HepG2 (cell line): ENCODE results near the gene MRPL48. TPM values are rescaled to one million over a fixed set of nuclear protein-coding genes. Genes with fewer than 3 reads are reported as not detected.

ENCODE experiments used
- CENPX ChIP-seq: sonication (generic); formaldehyde crosslinking; IDR thresholded peaks from 2 replicates; pipeline ENCODE4 v1.9.0; 2021; ENCODE audit warnings: mild to moderate bottlenecking, missing genetic modification reagents, moderate library complexity
- HCFC1 ChIP-seq: fragments of 150-350 bp; IDR thresholded peaks from 2 replicates; pipeline ENCODE4 v1.6.1; 2014; ENCODE audit warnings: low read depth, low read length
- HINFP ChIP-seq: sonication (generic); formaldehyde crosslinking; IDR thresholded peaks from 2 replicates; pipeline ENCODE4 v1.4.0; 2020; ENCODE audit warnings: low read depth, mild to moderate bottlenecking, missing genetic modification reagents
- ONECUT2 ChIP-seq: sonication (generic); formaldehyde crosslinking; IDR thresholded peaks from 2 replicates; pipeline ENCODE4 v1.4.0; 2020; ENCODE audit warnings: missing genetic modification reagents
- RXRB ChIP-seq: IDR thresholded peaks from 2 replicates; pipeline ENCODE4 v1.6.1; 2016; ENCODE audit warnings: borderline replicate concordance, missing genetic modification reagents, missing compliant biosample characterization
- SNAPC2 ChIP-seq: sonication (generic); formaldehyde crosslinking; IDR thresholded peaks from 2 replicates; pipeline ENCODE4 v1.8.1; 2022; ENCODE audit warnings: mild to moderate bottlenecking, missing genetic modification reagents
- SOX6 ChIP-seq, 2 experiments: fragments of 450-650 bp in 1 of 2; sonication (generic) in 1 of 2; formaldehyde crosslinking in 1 of 2; IDR thresholded peaks; 2 replicates each; pipeline versions ENCODE4 v1.4.0 to v1.6.1; 2017 to 2020; ENCODE audit warnings: antibody characterized with exemption in 1 of 2, mild to moderate bottlenecking in 1 of 2, missing genetic modification reagents in 1 of 2
- STAG1 ChIP-seq: sonication (generic); formaldehyde crosslinking; IDR thresholded peaks from 2 replicates; pipeline ENCODE4 v1.4.0; 2020; ENCODE audit warnings: missing genetic modification reagents
- U2AF1 ChIP-seq: fragments of 200-400 bp; formaldehyde crosslinking; optimal IDR thresholded peaks from 2 replicates; pipeline ENCODE3; 2017; ENCODE audit warnings: mild to moderate bottlenecking, low read depth, low read length
- ZEB1 ChIP-seq: IDR thresholded peaks from 2 replicates; pipeline ENCODE4 v1.6.1; 2012; ENCODE audit warnings: mild to moderate bottlenecking, low read depth, inconsistent platforms; ENCODE audit not compliant: insufficient replicate concordance
- ZNF576 ChIP-seq: sonication (generic); formaldehyde crosslinking; IDR thresholded peaks from 2 replicates; pipeline ENCODE4 v1.4.0; 2020; ENCODE audit warnings: mild to moderate bottlenecking, missing genetic modification reagents
- ZNF577 ChIP-seq: sonication (generic); formaldehyde crosslinking; IDR thresholded peaks from 2 replicates; pipeline ENCODE4 v1.4.0; 2020; ENCODE audit warnings: mild to moderate bottlenecking, low read depth, missing genetic modification reagents, borderline replicate concordance
- ZNF720 ChIP-seq: sonication (generic); formaldehyde crosslinking; IDR thresholded peaks from 2 replicates; pipeline ENCODE4 v1.4.0; 2020; ENCODE audit warnings: missing genetic modification reagents
- polyA plus RNA-seq, 8 experiments: library from polyadenylated mRNA; depleted of rRNA in 3 of 8; stranded (reverse) in 7 of 8; unstranded in 1 of 8; fragments of >200 nt; fragmentation: Illumina TruSeq in 4 of 8; extraction: Trizol in 4 of 8; gene quantifications; 2 replicates each; pipeline versions ENCODE4 v1.2.1 to v1.2.3, GENCODE V29; 2011 to 2016; ENCODE audit warnings: low read depth in 4 of 8, missing spikeins in 1 of 8, mixed read lengths in 1 of 8; ENCODE audit not compliant: insufficient read depth in 1 of 8
- total RNA-seq, 5 experiments: library from RNA; depleted of rRNA; stranded (reverse); fragments of >200 nt; fragmentation: Illumina TruSeq; extraction: Trizol; gene quantifications; 2 replicates each; pipeline ENCODE4 v1.2.3, GENCODE V29; 2016; ENCODE audit warnings: low read depth in 1 of 5
- TF ChIP-seq, protein P1 (sequence below): sonication (generic); formaldehyde crosslinking; IDR thresholded peaks from 2 replicates; pipeline ENCODE4 v1.5.1; 2020; ENCODE audit warnings: mild to moderate bottlenecking, missing genetic modification reagents, borderline replicate concordance
- TF ChIP-seq, protein P2 (sequence below): sonication (generic); formaldehyde crosslinking; conservative IDR thresholded peaks from 2 replicates; pipeline ENCODE4 v1.4.0; 2020; ENCODE audit warnings: missing genetic modification reagents
- TF ChIP-seq, protein P3 (sequence below): sonication (generic); formaldehyde crosslinking; IDR thresholded peaks from 2 replicates; pipeline ENCODE4 v1.4.0; 2020; ENCODE audit warnings: missing genetic modification reagents

The MRPL48 gene
- total and polyA plus RNA-seq, 2 of the 13 experiments (the other 11 are each of a cell fraction or from before 2014, with no cell fraction given): 61.2 to 67.9 TPM

- TF ChIP-seq SNAPC2 (CRISPR knock-in tag): 0 out of 2 replicates have a peak, but pooled peaks have one; percentile 68
- 0 out of 2 replicates have a peak, but pooled peaks have one; percentile 36 for TF ChIP-seq RXRB (CRISPR knock-in tag)
- TF ChIP-seq, protein P1, sequence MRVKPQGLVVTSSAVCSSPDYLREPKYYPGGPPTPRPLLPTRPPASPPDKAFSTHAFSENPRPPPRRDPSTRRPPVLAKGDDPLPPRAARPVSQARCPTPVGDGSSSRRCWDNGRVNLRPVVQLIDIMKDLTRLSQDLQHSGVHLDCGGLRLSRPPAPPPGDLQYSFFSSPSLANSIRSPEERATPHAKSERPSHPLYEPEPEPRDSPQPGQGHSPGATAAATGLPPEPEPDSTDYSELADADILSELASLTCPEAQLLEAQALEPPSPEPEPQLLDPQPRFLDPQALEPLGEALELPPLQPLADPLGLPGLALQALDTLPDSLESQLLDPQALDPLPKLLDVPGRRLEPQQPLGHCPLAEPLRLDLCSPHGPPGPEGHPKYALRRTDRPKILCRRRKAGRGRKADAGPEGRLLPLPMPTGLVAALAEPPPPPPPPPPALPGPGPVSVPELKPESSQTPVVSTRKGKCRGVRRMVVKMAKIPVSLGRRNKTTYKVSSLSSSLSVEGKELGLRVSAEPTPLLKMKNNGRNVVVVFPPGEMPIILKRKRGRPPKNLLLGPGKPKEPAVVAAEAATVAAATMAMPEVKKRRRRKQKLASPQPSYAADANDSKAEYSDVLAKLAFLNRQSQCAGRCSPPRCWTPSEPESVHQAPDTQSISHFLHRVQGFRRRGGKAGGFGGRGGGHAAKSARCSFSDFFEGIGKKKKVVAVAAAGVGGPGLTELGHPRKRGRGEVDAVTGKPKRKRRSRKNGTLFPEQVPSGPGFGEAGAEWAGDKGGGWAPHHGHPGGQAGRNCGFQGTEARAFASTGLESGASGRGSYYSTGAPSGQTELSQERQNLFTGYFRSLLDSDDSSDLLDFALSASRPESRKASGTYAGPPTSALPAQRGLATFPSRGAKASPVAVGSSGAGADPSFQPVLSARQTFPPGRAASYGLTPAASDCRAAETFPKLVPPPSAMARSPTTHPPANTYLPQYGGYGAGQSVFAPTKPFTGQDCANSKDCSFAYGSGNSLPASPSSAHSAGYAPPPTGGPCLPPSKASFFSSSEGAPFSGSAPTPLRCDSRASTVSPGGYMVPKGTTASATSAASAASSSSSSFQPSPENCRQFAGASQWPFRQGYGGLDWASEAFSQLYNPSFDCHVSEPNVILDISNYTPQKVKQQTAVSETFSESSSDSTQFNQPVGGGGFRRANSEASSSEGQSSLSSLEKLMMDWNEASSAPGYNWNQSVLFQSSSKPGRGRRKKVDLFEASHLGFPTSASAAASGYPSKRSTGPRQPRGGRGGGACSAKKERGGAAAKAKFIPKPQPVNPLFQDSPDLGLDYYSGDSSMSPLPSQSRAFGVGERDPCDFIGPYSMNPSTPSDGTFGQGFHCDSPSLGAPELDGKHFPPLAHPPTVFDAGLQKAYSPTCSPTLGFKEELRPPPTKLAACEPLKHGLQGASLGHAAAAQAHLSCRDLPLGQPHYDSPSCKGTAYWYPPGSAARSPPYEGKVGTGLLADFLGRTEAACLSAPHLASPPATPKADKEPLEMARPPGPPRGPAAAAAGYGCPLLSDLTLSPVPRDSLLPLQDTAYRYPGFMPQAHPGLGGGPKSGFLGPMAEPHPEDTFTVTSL (CRISPR knock-in tag): no peak
- TF ChIP-seq ZNF720: no peak
- no peak for TF ChIP-seq SOX6 (IDR thresholded peaks at IDR 0.05)
- TF ChIP-seq SOX6 (CRISPR knock-in tag; IDR thresholded peaks at IDR 0.05): peak; percentile 72
- TF ChIP-seq ZNF576: no peak
- peak; percentile 5; the same call in 1 of the 2 replicates for TF ChIP-seq STAG1 (CRISPR knock-in tag)
- TF ChIP-seq CENPX: no peak
- no peak for TF ChIP-seq ZNF577 (CRISPR knock-in tag)
- peak; percentile 68 for TF ChIP-seq ZEB1
- peak; percentile 48; the same call in 1 of the 2 replicates for TF ChIP-seq HCFC1
- TF ChIP-seq ONECUT2: 0 out of 2 replicates have a peak, but pooled peaks have one; percentile 37
- TF ChIP-seq U2AF1: peak; percentile 75
- TF ChIP-seq, protein P2, sequence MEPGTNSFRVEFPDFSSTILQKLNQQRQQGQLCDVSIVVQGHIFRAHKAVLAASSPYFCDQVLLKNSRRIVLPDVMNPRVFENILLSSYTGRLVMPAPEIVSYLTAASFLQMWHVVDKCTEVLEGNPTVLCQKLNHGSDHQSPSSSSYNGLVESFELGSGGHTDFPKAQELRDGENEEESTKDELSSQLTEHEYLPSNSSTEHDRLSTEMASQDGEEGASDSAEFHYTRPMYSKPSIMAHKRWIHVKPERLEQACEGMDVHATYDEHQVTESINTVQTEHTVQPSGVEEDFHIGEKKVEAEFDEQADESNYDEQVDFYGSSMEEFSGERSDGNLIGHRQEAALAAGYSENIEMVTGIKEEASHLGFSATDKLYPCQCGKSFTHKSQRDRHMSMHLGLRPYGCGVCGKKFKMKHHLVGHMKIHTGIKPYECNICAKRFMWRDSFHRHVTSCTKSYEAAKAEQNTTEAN (CRISPR knock-in tag): no peak
- TF ChIP-seq HINFP (CRISPR knock-in tag): peak; percentile 89
- TF ChIP-seq, protein P3, sequence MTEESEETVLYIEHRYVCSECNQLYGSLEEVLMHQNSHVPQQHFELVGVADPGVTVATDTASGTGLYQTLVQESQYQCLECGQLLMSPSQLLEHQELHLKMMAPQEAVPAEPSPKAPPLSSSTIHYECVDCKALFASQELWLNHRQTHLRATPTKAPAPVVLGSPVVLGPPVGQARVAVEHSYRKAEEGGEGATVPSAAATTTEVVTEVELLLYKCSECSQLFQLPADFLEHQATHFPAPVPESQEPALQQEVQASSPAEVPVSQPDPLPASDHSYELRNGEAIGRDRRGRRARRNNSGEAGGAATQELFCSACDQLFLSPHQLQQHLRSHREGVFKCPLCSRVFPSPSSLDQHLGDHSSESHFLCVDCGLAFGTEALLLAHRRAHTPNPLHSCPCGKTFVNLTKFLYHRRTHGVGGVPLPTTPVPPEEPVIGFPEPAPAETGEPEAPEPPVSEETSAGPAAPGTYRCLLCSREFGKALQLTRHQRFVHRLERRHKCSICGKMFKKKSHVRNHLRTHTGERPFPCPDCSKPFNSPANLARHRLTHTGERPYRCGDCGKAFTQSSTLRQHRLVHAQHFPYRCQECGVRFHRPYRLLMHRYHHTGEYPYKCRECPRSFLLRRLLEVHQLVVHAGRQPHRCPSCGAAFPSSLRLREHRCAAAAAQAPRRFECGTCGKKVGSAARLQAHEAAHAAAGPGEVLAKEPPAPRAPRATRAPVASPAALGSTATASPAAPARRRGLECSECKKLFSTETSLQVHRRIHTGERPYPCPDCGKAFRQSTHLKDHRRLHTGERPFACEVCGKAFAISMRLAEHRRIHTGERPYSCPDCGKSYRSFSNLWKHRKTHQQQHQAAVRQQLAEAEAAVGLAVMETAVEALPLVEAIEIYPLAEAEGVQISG (CRISPR knock-in tag): peak; percentile 87
Observed at GRCh38 chr11:73787643-73788558, at the start of gene MRPL48 (continued).
